Gastroesophageal sphincter (tissue), 4 donors: ENCODE results near the gene C22orf31. TPM values are rescaled to one million over a fixed set of nuclear protein-coding genes. Genes with fewer than 3 reads are reported as not detected.

ENCODE experiments used
- ATAC-seq: fragments of 150-250 bp; one replicate; pipeline ENCODE4 v1.9.1; 2016; ENCODE audit warnings: mild to moderate bottlenecking, moderate library complexity
- H3K27ac ChIP-seq, 4 donors: fragments of 200-600 bp; sonication (generic) in 3 of 4; 1 replicate in 3 of 4; 2 replicates in 1 of 4; pipeline ENCODE4 v1.5.1; 2016 to 2019
- H3K27me3 ChIP-seq: fragments of 200-600 bp; sonication (generic); one replicate; pipeline ENCODE4 v1.5.1; 2019
- H3K36me3 ChIP-seq, 2 donors: fragments of 200-600 bp; sonication (generic); one replicate each; pipeline ENCODE4 v1.5.1; 2019; ENCODE audit warnings: control low read depth in 1 of 2
- H3K4me1 ChIP-seq, 3 donors: fragments of 200-600 bp; sonication (generic); 1 replicate in 2 of 3; 2 replicates in 1 of 3; pipeline ENCODE4 v1.5.1; 2016 to 2019; ENCODE audit warnings: control low read depth in 2 of 3
- H3K4me3 ChIP-seq, 2 donors: fragments of 200-600 bp; sonication (generic); one replicate each; pipeline ENCODE4 v1.5.1; 2019; ENCODE audit warnings: mild to moderate bottlenecking in 1 of 2, moderate library complexity in 1 of 2
- H3K9me3 ChIP-seq, 3 donors: fragments of 200-600 bp; sonication (generic); one replicate each; pipeline ENCODE4 v1.5.1; 2017 to 2019; ENCODE audit warnings: control low read depth in 2 of 3
- CTCF ChIP-seq, 4 experiments: fragments of 200-600 bp in 2 of 4; fragments of 450-650 bp in 2 of 4; sonication (generic) in 1 of 4; IDR thresholded peaks; one replicate each; pipeline ENCODE4 v1.5.1; 2017 to 2019; ENCODE audit warnings: antibody characterized with exemption in 4 of 4, mild to moderate bottlenecking in 2 of 4, moderate library complexity in 2 of 4
- EP300 ChIP-seq: sonication (generic); formaldehyde crosslinking; IDR thresholded peaks from one replicate; pipeline ENCODE4 v1.6.1; 2017; ENCODE audit warnings: antibody characterized with exemption, mild to moderate bottlenecking
- POLR2A ChIP-seq, 2 donors: fragments of 450-650 bp; IDR thresholded peaks; one replicate each; pipeline ENCODE4 v1.6.1; 2017; ENCODE audit warnings: antibody characterized with exemption in 2 of 2, mild to moderate bottlenecking in 2 of 2, moderate library complexity in 1 of 2
- POLR2AphosphoS5 ChIP-seq: sonication (generic); formaldehyde crosslinking; IDR thresholded peaks from one replicate; pipeline ENCODE4 v1.6.1; 2017; ENCODE audit warnings: antibody characterized with exemption
- WGBS, 2 donors: methylation state at CpG; one replicate each; pipeline ENCODE4 v1.1.5; 2018; ENCODE audit warnings: low coverage in 1 of 2; 5-methylcytosine and 5-hydroxymethylcytosine counted together
- total RNA-seq, 4 donors: library from RNA; depleted of rRNA; stranded (reverse); fragments of >200 nt; gene quantifications; one replicate each; pipeline ENCODE4 v1.1.0, GENCODE V29; 2016

The C22orf31 gene
- total RNA-seq, 4 donors from 2014 or later, result not detected

GRCh38 chr22:29030618-29031226, 30.9 kb downstream of the C22orf31 start:
- ATAC-seq, result peak; percentile 74
- no CpG with 5 or more reads among the region's 32 CpGs for WGBS, 2 donors
- Histone ChIP-seq H3K4me3 (peak overlapping the region; percentile 23 to 57), H3K4me1 (peaks cover 4 to 39% (median 20%) of the 10 kb centered on the region in 3 donors), H3K27me3 (no peaks in the 10 kb centered on the region), H3K27ac (peak overlapping the region; percentile 4 to 89 (median 80)), H3K36me3 (no peaks in the 10 kb centered on the region), H3K9me3 (no peaks in the 10 kb centered on the region)
- TF ChIP-seq CTCF (IDR thresholded peaks at IDR 0.05) (no peak), POLR2AphosphoS5 (peak; percentile 74)

- WGBS, 2 donors, result 39 to 48% methylated on average over 11 to 14 of the region's 20 CpGs
These were observed 31.5 kb downstream of the C22orf31 start for GRCh38 chr22:29030016-29030617.

GRCh38 chr22:29029202-29030000, 32.2 kb downstream of the C22orf31 start:
- Histone ChIP-seq H3K9me3 (no peaks in the 10 kb centered on the region), H3K27ac (peak overlapping the region in 1 of 4 donors; percentile 80), H3K36me3 (no peaks in the 10 kb centered on the region), H3K27me3 (no peaks in the 10 kb centered on the region), H3K4me3 (no peak overlapping the region), H3K4me1 (peaks cover 4 to 41% (median 20%) of the 10 kb centered on the region in 3 donors)
- 92 to 97% methylated on average over 5 to 9 of the region's 9 CpGs for WGBS, 2 donors
- TF ChIP-seq POLR2A (IDR thresholded peaks at IDR 0.05) (no peak), POLR2AphosphoS5 (no peak), EP300 (no peak), CTCF (IDR thresholded peaks at IDR 0.05) (no peak)
- no peak for ATAC-seq

More at GRCh38 chr22:29030016-29030617, 31.5 kb downstream of the C22orf31 start:
- H3K4me1 ChIP-seq, result peaks cover 4 to 39% (median 20%) of the 10 kb centered on the region in 3 donors
- no peaks in the 10 kb centered on the region for H3K36me3 ChIP-seq
- H3K9me3 ChIP-seq, result no peaks in the 10 kb centered on the region
- TF ChIP-seq CTCF (IDR thresholded peaks at IDR 0.05) (no peak), EP300 (no peak), POLR2A (IDR thresholded peaks at IDR 0.05) (no peak), POLR2AphosphoS5 (no peak)
- H3K27me3 ChIP-seq, result no peaks in the 10 kb centered on the region
- H3K27ac ChIP-seq, result peak overlapping the region; percentile 4 to 89 (median 80)
- peak overlapping the region; percentile 23 to 57 for H3K4me3 ChIP-seq
- ATAC-seq, result no peak

GRCh38 chr22:29028468-29028867, 33.2 kb downstream of the C22orf31 start:
- no peak for ATAC-seq
- no peaks in the 10 kb centered on the region for H3K36me3 ChIP-seq

More at GRCh38 chr22:29028468-29028867, 33.2 kb downstream of the C22orf31 start:
- TF ChIP-seq EP300, result no peak
- no peak for TF ChIP-seq POLR2A (IDR thresholded peaks at IDR 0.05)
- no peak for TF ChIP-seq CTCF (IDR thresholded peaks at IDR 0.05)
- no peak for TF ChIP-seq POLR2AphosphoS5
- H3K27me3 ChIP-seq, result no peaks in the 10 kb centered on the region
- no peak overlapping the region for H3K27ac ChIP-seq
- 84 to 88% methylated on average over 3 to 4 of the region's 4 CpGs for WGBS, 2 donors
- peaks cover 4 to 50% (median 20%) of the 10 kb centered on the region in 3 donors for H3K4me1 ChIP-seq
- no peak overlapping the region for H3K4me3 ChIP-seq
- H3K9me3 ChIP-seq, result no peaks in the 10 kb centered on the region
